Neural progenitor cell (in vitro differentiated cells): Measurements from ENCODE around the gene COMTD1. TPM values are rescaled to one million over a fixed set of nuclear protein-coding genes. Genes with fewer than 3 reads are reported as not detected.

Experiments
- DNase-seq: peaks from one replicate; pipeline ENCODE4 v3.0.0-alpha.2; 2016; ENCODE audit warnings: low spot score
- H2AFZ ChIP-seq: fragments of 200-600 bp; sonication (generic); replicated peaks from 2 replicates; pipeline ENCODE4 v1.6.1; 2016; ENCODE audit warnings: antibody characterized with exemption
- H3F3A ChIP-seq: fragments of 200-600 bp; sonication (generic); 2 replicates; pipeline ENCODE4 v1.6.1; 2016; ENCODE audit warnings: antibody characterized with exemption, low read depth
- H3K27ac ChIP-seq: fragments of 200-600 bp; sonication (generic); 2 replicates; pipeline ENCODE4 v1.5.1; 2016; ENCODE audit warnings: mild to moderate bottlenecking
- H3K27me3 ChIP-seq: fragments of 200-600 bp; sonication (generic); 2 replicates; pipeline ENCODE4 v1.6.1; 2016; ENCODE audit warnings: mild to moderate bottlenecking, moderate library complexity
- H3K36me3 ChIP-seq: fragments of 200-600 bp; sonication (generic); 2 replicates; pipeline ENCODE4 v1.5.1; 2016
- H3K4me1 ChIP-seq: fragments of 200-600 bp; sonication (generic); 2 replicates; pipeline ENCODE4 v1.6.1; 2016; ENCODE audit warnings: mixed run types
- H3K4me2 ChIP-seq: fragments of 200-600 bp; sonication (generic); 2 replicates; pipeline ENCODE4 v1.6.1; 2016
- H3K4me3 ChIP-seq: fragments of 200-600 bp; sonication (generic); 2 replicates; pipeline ENCODE4 v1.5.1; 2016
- H3K79me2 ChIP-seq: fragments of 200-600 bp; sonication (generic); 2 replicates; pipeline ENCODE4 v1.6.1; 2016; ENCODE audit warnings: low read depth
- H3K9ac ChIP-seq: fragments of 200-600 bp; sonication (generic); 2 replicates; pipeline ENCODE4 v1.6.1; 2016
- H3K9me3 ChIP-seq: fragments of 200-600 bp; sonication (generic); 2 replicates; pipeline ENCODE4 v1.5.1; 2016; ENCODE audit warnings: low read depth
- H4K20me1 ChIP-seq: fragments of 200-600 bp; sonication (generic); 2 replicates; pipeline ENCODE4 v1.6.1; 2016; ENCODE audit warnings: low read depth
- H3K27ac Mint-ChIP-seq: 3 replicates; pipeline ENCODE4 v1.8.0; 2021; ENCODE audit warnings: mixed read lengths
- H3K27me3 Mint-ChIP-seq: 2 replicates; pipeline ENCODE4 v1.8.0; 2022; ENCODE audit warnings: low read depth, mild to moderate bottlenecking, inconsistent platforms, moderate library complexity, mixed read lengths; ENCODE audit not compliant: insufficient read depth
- H3K36me3 Mint-ChIP-seq: 3 replicates; pipeline ENCODE4 v1.8.0; 2021; ENCODE audit warnings: mixed read lengths
- H3K4me1 Mint-ChIP-seq: 3 replicates; pipeline ENCODE4 v1.8.0; 2021; ENCODE audit warnings: mixed read lengths
- H3K4me3 Mint-ChIP-seq: 3 replicates; pipeline ENCODE4 v1.8.0; 2021; ENCODE audit warnings: mild to moderate bottlenecking, moderate library complexity, mixed read lengths
- H3K9me3 Mint-ChIP-seq: 3 replicates; pipeline ENCODE4 v1.8.0; 2020; ENCODE audit warnings: mixed read lengths
- CTCF ChIP-seq: fragments of 200-600 bp; sonication (generic); IDR thresholded peaks from 2 replicates; pipeline ENCODE4 v1.5.1; 2017; ENCODE audit warnings: antibody characterized with exemption, mild to moderate bottlenecking
- EZH2 ChIP-seq: fragments of 200-600 bp; sonication (generic); IDR thresholded peaks from 2 replicates; pipeline ENCODE4 v1.6.1; 2017; ENCODE audit warnings: antibody characterized with exemption, mild to moderate bottlenecking, moderate library complexity
- EZH2phosphoT487 ChIP-seq: fragments of 200-600 bp; sonication (generic); IDR thresholded peaks from 2 replicates; pipeline ENCODE4 v1.6.1; 2017; ENCODE audit warnings: antibody characterized with exemption
- total RNA-seq: library from RNA; depleted of rRNA; stranded (reverse); fragments of >200 nt; gene quantifications from 2 replicates; pipeline ENCODE4 v1.2.3, GENCODE V29; 2015; ENCODE audit warnings: low replicate concordance

The COMTD1 gene
- total RNA-seq, 1 donor from 2014 or later, result 2.1 TPM

- H3K27ac Mint-ChIP-seq, result no peak overlapping the region
These were observed 28.0 kb upstream of the COMTD1 start for GRCh38 chr10:75263806-75264205.

GRCh38 chr10:75261813-75262705 lies 26.3 kb upstream of the COMTD1 start:
- H3F3A ChIP-seq, result no peaks in the 10 kb centered on the region
- H3K9me3 ChIP-seq, result no peaks in the 10 kb centered on the region
- no peak overlapping the region for H3K27ac Mint-ChIP-seq
- H4K20me1 ChIP-seq, result no peaks in the 10 kb centered on the region
- H3K4me3 Mint-ChIP-seq, result no peak overlapping the region
- no peaks in the 10 kb centered on the region for H3K27me3 ChIP-seq
- H3K36me3 ChIP-seq, result no peaks in the 10 kb centered on the region
- H2AFZ ChIP-seq, result no peak overlapping the region
- no peak overlapping the region for H3K9ac ChIP-seq
- peaks cover 3% of the 10 kb centered on the region for H3K4me1 Mint-ChIP-seq
- DNase-seq, result no peak
- no peak overlapping the region for H3K4me2 ChIP-seq
- H3K27me3 Mint-ChIP-seq, result peaks cover 8% of the 10 kb centered on the region
- H3K27ac ChIP-seq, result no peak overlapping the region
- peaks cover 13% of the 10 kb centered on the region for H3K9me3 Mint-ChIP-seq
- no peaks in the 10 kb centered on the region for H3K4me1 ChIP-seq
- H3K4me3 ChIP-seq, result no peak overlapping the region
- TF ChIP-seq EZH2, result no peak
- no peak for TF ChIP-seq EZH2phosphoT487
- TF ChIP-seq CTCF, result no peak
- no peaks in the 10 kb centered on the region for H3K36me3 Mint-ChIP-seq
- H3K79me2 ChIP-seq, result no peaks in the 10 kb centered on the region

More at GRCh38 chr10:75263806-75264205, 28.0 kb upstream of the COMTD1 start:
- no peaks in the 10 kb centered on the region for H3K36me3 Mint-ChIP-seq
- H3K9ac ChIP-seq, result no peak overlapping the region
- no peak overlapping the region for H3K4me3 ChIP-seq
- no peaks in the 10 kb centered on the region for H3K4me1 ChIP-seq
- H3K27ac ChIP-seq, result no peak overlapping the region
- H3K9me3 ChIP-seq, result no peaks in the 10 kb centered on the region
- H3K9me3 Mint-ChIP-seq, result peaks cover 11% of the 10 kb centered on the region
- peaks cover 3% of the 10 kb centered on the region for H3K4me1 Mint-ChIP-seq
- no peak overlapping the region for H3K4me2 ChIP-seq
- no peaks in the 10 kb centered on the region for H3K27me3 ChIP-seq
- H3F3A ChIP-seq, result no peaks in the 10 kb centered on the region
- DNase-seq, result no peak
- H3K4me3 Mint-ChIP-seq, result no peak overlapping the region
- no peaks in the 10 kb centered on the region for H4K20me1 ChIP-seq
- H3K27me3 Mint-ChIP-seq, result peaks cover 8% of the 10 kb centered on the region
- no peaks in the 10 kb centered on the region for H3K79me2 ChIP-seq
- no peaks in the 10 kb centered on the region for H3K36me3 ChIP-seq
- TF ChIP-seq EZH2, result no peak
- no peak overlapping the region for H2AFZ ChIP-seq

DNA sequence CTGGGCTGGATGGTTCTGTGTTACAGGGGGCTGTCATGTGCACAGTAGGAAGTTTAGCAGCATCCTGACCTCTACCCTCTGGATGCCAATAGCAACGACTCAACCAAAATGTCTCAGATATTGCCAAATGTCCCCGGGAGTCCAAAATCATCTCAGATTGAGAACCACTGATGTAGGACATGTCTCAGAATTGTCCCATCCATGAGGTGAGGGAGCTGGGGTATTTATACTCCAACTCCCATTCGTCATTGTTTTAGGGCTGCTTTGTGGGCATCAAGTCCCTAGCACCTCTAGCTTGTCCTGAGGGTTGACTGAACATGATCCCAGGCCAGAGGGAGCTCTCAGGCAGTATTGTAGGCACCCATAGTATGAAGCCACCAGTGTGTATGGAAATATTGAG lies 25.2 kb upstream of the COMTD1 start:
- no peak for TF ChIP-seq EZH2phosphoT487
- TF ChIP-seq EZH2, result no peak
- no peak for TF ChIP-seq CTCF
- peaks cover 3% of the 10 kb centered on the region for H3K4me1 Mint-ChIP-seq
- no peaks in the 10 kb centered on the region for H3K36me3 Mint-ChIP-seq

DNA sequence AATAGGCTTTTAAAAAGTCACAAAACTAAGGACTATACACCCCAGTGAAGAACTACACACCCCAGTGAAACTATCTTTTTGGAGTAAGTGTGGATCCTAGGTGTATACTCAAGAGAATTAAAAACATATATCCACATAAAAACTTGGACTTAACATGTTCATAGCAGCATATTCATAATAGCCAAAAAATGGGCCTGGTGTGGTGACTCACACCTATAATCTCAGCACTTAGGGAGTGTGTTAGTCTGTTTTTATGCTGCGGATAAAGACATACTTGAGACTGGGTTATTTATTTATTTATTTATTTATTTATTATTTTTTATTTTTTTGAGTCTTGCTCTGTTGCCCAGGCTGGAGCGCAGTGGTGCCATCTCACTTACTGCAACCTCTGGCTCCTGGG lies 19.0 kb upstream of the COMTD1 start:
- peaks cover 4% of the 10 kb centered on the region for H3K27me3 Mint-ChIP-seq
- H3K4me3 Mint-ChIP-seq, result no peak overlapping the region
- H3K36me3 Mint-ChIP-seq, result no peaks in the 10 kb centered on the region
- H3K27ac ChIP-seq, result no peak overlapping the region
- no peak overlapping the region for H3K4me3 ChIP-seq
- H2AFZ ChIP-seq, result no peak overlapping the region
- H3K4me2 ChIP-seq, result no peak overlapping the region
- no peak for TF ChIP-seq EZH2phosphoT487
- TF ChIP-seq CTCF, result no peak
- TF ChIP-seq EZH2, result no peak
- H3K9me3 Mint-ChIP-seq, result peaks cover 33% of the 10 kb centered on the region
- no peaks in the 10 kb centered on the region for H3K79me2 ChIP-seq
- no peaks in the 10 kb centered on the region for H3F3A ChIP-seq
- no peaks in the 10 kb centered on the region for H3K4me1 Mint-ChIP-seq
- H3K9me3 ChIP-seq, result peaks cover 5% of the 10 kb centered on the region
- H3K4me1 ChIP-seq, result no peaks in the 10 kb centered on the region
- H3K27me3 ChIP-seq, result no peaks in the 10 kb centered on the region
- no peaks in the 10 kb centered on the region for H3K36me3 ChIP-seq
- DNase-seq, result no peak
- no peak overlapping the region for H3K9ac ChIP-seq
- no peak overlapping the region for H3K27ac Mint-ChIP-seq
- no peaks in the 10 kb centered on the region for H4K20me1 ChIP-seq

More for the DNA sequence above, 25.2 kb upstream of the COMTD1 start:
- Histone ChIP-seq H2AFZ (no peak overlapping the region), H3K9ac (no peak overlapping the region), H3K4me1 (no peaks in the 10 kb centered on the region), H3K36me3 (no peaks in the 10 kb centered on the region), H3F3A (no peaks in the 10 kb centered on the region), H3K4me2 (no peak overlapping the region), H3K27me3 (no peaks in the 10 kb centered on the region), H3K27ac (no peak overlapping the region), H3K4me3 (no peak overlapping the region), H4K20me1 (no peaks in the 10 kb centered on the region), H3K79me2 (no peaks in the 10 kb centered on the region), H3K9me3 (no peaks in the 10 kb centered on the region)
- H3K9me3 Mint-ChIP-seq, result peaks cover 13% of the 10 kb centered on the region
- H3K27me3 Mint-ChIP-seq, result peaks cover 5% of the 10 kb centered on the region
- no peak for DNase-seq
- H3K27ac Mint-ChIP-seq, result peak overlapping the region; percentile 42
- H3K4me3 Mint-ChIP-seq, result no peak overlapping the region
